NCI-H1930 (cell line): Measurements from ENCODE around the gene LIX1.
"Not testable (repeated sequence)": the region's sequence is repeated elsewhere in the genome, so short reads cannot be mapped to it uniquely, and the experiment has no call there.

ENCODE experiments used
- DNase-seq, 2 experiments: peaks; one replicate each; lab custom pipeline; 2025; lab: John Stamatoyannopoulos, UW

LIX1 gene

DNA sequence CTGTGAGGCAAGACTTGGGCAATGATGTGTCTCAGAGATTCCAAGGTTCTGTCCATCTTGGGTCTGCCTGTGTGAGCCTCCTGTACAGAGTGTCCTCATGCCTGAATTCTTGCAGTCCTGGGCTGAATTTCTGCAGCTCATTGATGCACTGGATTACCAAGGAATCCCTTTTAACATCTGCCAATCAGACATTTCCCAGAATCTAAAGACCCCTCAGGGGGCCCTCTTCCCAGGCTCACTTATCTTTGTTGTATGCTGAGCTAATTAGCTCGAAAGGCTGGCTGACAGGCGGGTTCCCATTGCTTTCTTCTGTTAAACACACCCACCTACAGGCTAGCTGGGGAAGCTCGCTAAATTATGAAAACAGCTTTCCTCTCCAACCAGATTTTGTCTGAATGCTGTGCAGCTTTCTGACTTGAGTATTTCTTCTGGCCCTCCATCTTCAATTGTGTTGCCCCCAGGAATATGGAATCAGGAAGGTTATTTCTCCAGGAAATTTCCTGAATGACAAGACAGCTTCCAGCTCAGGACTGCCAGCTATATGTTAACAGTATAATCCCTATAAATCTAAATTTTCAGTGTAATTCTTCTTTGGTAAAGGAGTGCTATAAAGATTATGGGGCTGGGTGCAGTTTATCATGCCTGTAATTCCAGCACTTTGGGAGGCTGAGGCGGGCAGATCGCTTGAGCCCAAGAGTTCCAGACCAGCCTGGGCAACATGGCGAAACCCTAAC is at the start of gene LIX1:
Gene LIX1, minus strand, starts transcription at position 91 of the 734 bp plus-strand sequence. Its CDS starts 35 bp downstream, at position 56.
- no peak for DNase-seq

DNA sequence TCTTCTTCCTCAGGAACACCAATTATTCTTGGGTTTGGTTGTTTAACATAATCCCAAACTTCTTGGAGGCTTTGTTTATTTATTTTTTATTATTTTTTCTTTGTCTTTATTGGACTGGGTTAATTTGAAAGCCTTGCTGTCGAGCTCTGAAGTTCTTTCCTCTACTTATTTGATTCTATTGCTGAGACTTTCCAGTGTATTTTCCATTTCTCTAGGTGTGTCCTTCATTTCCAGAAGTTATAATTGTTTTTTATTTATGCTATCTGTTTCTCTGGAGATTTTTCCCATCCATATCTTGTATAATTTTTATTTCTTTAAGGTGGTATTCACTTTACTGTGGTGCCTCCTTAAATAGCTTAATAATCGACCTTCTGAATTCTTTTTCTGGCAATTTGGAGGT is 49.5 kb upstream of the LIX1 start:
- no peak for DNase-seq

DNA sequence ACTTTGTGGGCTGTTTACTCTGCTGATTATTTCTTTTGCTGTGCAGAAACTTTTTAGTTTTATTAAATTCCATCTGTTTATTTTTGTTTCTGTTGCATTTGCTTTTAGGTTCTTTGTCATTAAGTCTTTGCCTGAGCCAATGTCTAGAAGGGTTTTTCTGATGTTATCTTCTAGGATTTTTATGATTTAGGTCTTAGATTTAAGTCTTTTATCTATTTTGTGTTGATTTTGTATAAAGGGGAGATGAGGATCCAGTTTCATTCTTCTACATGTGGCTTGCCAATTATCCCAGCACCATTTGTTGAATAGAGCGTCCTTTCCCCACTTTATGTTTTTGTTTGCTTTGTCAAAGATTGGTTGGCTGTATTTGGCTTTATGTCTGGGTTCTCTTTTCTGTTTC is 47.1 kb upstream of the LIX1 start:
- DNase-seq, result not testable (repeated sequence)

DNA sequence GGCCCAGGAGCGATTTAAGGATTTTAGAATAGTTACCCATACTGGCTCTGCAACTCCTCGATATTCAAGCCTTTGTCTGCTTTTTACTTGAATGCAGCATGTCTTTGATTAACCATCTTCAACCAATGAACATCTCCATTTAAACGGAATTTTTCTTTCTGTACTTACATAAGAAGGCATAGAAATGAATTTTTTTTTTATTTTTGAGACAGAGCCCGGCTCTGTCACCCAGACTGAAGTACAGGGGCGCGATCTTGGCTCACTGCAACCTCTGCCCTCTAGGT is 41.5 kb upstream of the LIX1 start:
- DNase-seq, result no peak

DNA sequence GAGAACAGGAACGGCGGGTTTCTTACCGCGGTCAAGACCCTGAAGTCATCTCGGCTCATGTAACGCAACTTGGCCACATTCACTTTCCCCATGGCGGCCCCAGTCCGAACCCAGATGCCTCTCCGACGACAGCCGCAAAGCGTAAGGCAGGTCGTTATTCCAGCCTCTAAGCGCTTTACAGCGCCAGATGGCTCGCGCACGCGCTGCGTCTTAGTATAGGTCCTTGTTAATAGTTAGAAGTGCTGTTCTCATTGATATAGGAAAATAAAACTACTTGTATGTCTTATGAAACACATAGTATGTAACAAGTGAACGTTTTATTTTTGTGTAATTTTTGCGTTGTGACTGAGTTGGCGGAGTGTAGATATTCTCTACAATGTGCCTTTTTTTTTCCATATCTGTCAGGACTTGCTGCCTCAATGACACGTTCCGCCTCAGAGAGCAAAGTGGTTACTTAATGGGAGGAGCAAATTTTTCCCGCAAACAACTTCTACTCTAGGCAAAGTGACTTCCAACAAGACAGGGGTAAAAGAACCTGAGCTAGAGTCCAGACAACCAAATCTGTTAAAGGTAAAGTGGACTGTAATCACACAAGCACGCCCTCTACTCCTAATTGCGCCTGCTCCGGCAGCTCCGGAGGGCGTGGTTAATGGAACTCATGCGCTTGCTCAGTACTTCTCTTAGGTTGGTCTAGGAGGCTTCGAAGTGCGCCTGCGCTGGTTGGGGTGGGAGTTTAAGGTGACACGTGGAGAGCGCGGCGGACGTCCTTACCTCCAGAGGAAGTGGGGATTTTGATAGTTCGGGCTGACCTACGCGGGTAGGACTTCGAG is 40.9 kb upstream of the LIX1 start, which contains the start of gene RIOK2:
Gene RIOK2, minus strand, starts transcription at position 148 of the 830 bp plus-strand sequence. Its CDS starts 56 bp downstream, at position 92.
- DNase-seq, result peak; percentile 87 to 89

DNA sequence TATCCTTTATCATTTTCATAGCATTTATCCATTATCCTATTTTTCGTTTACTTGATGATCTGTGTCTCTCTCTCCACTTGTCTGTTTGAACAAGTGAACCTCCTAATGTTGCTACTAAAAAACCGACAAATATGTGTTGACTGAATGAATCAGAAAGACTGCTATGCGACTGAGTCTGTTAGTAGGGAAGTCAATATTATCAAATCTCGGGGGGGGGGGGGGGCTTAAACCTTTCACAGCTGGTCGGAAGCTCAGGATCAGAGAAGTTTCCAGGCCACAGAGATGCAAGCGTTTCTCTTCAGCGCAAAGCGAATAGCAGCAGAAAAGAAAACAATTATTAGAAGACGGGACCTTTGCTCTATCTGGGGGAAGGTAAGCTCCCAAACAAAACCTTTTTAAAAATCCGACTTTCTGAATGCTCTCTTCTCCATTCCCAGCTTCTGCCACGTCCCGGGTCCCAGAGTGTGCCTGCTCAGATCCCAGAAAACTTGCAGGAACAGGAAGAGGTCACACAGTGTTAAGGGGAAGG is 40.2 kb upstream of the LIX1 start:
- DNase-seq, result no peak

DNA sequence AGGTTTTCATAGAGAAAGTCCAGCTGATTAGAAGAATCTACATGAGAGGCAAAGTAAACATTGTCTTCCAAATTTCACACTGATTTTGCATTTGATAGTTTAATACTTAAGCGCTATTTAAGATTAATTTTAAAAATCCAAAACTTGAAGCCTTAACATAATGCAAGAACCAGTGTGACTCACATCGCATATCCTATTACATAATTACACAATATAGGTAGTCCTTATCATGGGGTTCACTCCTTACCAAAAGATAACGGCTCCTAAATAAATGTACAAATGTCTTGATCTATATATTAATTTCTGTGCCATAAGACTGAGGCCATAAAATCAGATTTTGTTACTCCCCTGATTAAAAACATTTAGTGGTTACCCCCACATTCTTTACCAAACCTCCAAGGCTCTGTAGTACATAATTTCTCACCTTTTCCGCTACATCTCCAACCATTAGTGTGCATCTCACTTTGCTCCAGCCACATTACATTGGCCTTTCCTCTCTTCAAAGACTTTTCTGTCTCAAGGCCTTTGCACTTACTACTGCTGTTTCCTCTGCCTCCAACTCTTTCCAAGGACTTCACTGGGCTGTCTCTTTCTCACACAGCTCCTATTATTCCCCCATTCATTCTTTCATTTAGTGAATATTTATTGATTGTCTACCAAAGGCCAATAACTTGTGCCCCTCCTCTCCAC is 39.6 kb upstream of the LIX1 start:
- DNase-seq, result no peak

DNA sequence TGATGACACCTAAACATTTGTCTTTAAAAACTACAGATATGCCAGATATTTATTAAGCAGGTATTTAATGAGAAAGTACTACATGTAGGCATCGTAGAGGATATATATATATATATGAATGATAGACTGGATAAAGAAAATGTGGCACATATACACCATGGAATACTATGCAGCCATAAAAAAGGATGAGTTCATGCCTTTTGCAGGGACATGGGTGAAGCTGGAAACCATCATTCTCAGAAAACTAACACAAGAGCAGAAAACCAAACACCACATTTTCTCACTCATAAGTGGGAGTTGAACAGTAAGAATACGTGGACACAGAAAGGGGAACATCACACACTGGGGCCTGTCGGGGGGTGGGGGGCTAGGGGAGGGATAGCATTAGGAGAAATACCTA is 37.0 kb upstream of the LIX1 start:
- DNase-seq, result not testable (repeated sequence)

DNA sequence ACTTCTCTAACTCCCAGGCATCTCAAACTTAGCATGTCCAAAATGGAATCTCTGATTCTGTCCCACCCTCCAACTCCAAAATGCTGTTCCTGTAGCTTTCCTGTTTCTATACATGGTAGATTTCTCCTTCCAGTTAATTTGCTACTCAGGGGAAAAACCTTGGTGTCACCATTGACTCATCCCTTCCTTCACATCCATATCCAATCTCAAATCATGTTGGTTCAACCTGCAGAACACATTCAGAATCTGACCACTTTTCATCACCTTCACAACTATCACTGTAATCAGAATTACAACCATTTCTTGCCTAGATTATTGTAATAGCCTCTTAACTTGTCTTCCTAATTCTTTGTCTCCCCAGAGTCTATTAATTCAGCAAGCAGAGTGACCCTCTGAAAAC is 29.8 kb upstream of the LIX1 start:
- no peak for DNase-seq

DNA sequence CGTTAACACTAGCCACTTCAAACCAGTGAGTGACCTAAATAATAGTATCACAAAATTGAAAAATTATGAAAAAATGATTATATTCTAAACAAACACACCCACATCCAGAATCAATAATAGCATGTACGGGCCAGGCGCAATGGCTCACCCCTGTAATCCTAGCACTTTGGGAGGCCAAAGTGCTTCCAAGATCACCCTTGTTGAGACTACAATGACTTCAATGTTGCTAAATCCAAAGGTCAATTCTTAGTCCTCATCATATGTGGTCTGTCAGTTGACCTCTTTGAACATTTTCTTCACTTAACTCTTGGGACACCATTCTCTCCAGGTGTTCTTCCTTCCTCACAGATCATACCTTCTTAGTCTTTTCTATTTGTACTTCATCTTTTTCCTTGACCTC is 29.3 kb upstream of the LIX1 start:
- no peak for DNase-seq

DNA sequence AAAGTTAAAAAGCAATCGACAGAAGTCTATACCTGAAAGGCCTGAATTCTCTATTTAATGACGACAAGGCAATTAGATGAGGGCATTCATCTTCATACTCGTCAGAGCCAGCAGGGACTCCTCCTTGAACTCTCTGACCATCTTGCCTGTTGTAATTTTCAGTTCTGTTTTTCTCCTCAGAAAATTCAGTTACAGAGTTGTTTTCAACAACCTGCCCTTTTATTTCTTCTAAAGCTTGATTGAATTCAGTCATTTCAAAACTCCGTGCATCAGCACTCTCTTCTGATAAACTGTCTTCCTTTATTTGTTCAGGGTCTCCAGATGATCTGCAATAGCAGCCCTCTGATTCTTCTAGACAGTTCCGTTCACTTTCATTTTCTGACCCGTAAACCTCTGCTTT is 25.0 kb upstream of the LIX1 start:
- DNase-seq, result no peak

DNA sequence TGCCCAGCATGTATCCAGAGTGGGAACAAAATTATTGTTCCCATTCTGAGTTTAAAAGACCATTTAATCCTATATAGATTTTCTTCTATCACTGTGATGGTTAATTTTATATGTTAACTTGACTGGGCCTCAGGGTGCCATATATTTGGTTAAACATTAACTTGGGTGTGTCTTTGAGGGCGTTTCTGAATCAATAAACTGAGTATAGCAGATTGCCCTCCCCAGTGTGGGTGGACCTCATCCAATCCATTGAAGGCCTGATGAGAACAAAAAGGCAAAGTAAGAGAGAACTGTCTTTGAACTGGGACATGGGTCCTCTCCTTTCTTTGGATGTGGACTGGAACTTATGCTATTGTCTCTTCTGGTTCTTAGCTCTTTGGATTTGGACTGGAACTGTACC is 23.3 kb upstream of the LIX1 start:
- no peak for DNase-seq

DNA sequence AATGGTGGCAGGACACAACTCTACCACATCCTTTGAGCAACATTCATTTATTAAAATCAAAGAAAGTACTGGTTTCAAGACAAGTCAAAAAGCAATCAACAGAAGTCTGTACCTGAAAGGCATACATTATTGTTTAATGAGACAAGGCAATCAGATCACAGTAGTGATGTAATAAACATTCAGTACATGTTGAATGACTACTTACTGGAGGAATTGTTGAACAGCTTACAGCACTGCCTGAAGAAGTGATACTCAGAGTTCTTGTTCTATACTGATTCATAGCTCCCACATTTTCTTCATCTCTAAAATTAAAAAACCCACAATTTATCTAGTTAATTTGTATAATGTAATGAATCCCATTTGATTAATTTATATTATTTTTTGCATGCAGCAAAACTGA is 22.4 kb upstream of the LIX1 start:
- no peak for DNase-seq

DNA sequence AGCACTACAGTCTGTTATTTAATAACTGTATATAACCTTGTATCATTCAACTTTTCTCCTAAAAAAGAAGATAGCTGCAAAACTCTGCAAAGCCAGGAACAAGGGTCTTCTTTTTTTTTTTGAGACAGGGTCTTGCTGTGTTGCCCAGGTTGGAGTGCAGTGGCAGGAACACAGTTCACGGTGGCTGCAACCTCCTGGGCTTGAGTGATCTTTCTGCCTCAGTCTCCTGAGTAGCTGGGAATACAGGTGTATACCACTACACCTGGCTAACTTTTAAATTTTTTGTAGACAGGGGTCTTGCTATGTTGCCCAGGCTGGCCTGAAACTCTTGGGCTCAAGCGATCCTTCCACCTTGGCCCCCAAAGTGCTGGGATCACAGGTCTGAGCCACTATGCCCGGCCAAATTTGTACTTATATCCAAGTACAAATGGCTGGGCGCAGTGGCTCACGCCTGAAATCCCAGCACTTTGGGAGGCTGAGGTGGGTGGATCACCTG is 21.4 kb upstream of the LIX1 start:
- DNase-seq, result no peak

DNA sequence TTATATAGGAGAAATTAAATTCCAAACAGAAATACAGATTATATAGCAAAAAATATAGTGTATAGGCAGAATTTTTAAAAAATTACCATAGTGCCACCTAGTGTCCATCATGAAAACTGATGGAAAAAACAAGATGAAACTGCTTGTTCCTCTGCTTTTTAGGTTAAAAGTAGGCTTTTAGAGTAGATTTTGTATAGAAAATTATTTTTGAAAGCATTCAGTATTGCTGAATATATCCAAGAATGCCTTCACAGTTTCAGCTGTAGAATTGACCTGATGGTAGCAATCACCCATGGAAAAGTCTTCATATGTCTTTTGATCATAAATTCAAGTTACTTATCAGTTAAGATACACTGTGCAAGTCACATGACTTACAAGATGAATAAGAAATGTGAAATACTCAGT is 21.0 kb upstream of the LIX1 start:
- DNase-seq, result no peak

DNA sequence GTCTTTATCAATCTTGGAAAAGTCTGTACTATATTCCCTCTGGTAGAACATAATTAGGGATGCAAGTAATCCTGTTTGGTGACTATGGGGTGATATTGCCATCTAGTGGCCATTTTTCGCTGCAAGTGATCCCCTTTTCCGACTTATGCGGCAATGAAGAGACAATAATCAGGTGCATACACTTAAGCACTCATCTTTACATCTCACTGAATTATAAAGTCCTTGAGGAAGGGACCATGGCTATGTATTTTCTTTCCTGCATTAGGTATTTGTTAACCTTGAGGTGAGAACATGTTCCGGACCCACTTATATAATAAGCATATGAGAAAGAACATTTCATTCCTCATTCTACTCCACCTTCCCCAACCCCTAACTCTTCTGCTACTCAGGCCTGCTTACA is 19.6 kb upstream of the LIX1 start:
- DNase-seq, result peak; percentile 43 to 44

DNA sequence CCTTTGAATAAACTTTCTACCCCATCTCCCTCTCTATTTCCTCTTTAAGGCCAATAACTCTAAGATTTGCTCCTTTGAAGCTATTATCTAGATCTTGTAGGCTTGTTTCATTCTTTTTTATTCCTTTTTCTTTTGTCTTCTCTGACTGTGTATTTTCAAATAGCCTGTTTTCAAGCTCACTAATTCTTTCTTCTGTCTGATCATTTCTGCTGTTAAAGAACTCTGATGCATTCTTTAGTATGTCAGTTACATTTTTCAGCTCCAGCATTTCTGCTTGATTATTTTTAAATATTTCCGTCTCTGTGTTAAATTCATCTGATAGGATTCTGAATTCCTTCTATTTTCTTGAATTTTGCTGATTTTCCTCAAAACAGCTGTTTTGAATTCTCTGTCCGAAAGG is 15.3 kb upstream of the LIX1 start:
- DNase-seq, result no peak

DNA sequence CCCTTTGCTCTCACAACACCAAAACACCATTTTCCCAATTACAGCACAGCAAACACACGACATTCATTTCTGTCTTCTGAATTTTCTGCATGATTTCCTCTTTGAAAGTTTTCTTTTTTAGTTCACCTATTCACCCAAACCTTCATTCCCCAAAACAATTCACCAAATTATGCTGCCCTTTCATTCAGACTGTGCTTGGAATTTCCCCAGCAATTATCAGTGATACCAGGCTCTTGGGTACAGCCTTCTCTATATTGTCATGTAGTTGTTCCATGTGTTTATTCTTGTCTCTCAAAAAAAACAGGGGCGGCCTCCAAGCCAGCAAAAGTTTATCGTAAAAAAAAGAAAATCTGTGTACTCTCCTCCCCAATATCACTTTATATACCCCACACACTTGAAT is 9.0 kb upstream of the LIX1 start:
- DNase-seq, result no peak

DNA sequence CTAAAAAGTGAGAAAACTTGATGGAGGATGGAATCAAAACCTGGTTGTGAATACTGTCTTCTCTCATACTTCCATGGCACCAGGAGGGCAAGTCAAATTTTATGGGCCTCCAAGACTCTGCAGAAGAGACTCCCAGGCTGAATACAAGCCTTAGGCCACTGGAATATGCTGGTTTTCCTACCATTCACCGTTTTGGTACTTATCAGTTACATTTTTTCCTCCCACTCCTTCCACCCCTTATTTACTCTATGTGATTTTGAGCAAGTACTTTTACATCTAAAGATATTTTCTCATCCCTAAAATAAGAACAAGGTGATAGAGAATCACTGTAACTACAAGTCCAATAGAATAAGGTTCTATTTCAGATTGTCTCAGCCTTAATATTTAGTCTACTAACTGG is 8.0 kb upstream of the LIX1 start:
- no peak for DNase-seq

DNA sequence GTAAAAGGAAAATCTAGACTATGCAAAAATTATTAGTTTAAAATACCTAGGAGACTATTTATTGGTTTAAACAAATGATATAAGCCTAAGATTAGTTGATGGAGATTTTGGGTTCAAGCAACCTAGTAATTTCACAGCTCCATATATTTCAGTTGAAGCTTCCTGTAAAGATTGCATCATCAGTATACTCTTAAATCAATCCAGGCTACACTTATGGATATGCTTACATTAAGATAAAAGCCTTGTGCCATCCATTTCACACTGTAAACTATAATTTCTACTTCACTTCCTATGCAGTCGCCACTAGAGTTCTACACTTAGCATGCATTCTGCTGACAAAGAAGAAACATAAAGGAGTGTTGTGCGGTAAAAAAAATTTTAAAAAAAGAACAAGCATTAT is 7.3 kb upstream of the LIX1 start:
- DNase-seq, result no peak

DNA sequence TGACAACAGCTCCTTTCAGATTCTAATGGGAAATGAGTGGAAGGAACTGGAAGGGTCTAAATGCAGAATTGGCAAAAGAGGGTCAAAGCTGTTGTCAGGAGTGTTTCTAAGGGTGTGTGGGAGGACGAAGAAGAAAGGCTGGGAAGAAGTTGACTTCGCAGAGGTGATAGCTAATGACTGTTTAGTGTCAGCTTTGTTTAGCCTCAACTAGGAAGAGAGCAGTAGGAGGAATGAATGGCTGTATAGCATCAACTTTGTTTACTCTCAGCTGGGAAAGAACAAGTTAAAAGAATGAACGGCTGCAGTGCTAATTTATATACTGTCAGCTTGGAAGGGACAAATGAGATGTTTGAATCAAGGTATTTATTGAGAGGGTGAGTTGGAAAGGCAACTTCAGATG is 5.9 kb upstream of the LIX1 start:
- no peak for DNase-seq

DNA sequence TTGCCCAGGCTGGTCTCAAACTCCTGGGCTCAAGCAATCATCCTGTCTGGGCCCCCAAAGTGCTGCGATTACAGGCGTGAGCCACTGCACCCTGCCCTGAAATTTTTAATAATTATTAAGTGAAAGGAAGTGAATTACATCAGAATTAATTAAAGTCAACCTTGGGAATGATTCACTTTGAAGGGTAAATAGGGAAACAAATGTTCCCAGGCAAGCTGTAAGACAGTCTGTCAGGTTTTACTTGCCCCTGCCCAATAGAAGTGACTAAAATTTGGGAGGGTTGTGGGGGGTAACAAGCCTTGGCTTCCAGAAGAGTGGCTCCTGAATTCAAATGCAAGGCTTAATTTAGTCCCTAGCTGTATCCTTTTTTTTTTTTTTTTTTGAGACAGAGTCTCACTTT is 1.3 kb upstream of the LIX1 start:
- DNase-seq, result no peak

DNA sequence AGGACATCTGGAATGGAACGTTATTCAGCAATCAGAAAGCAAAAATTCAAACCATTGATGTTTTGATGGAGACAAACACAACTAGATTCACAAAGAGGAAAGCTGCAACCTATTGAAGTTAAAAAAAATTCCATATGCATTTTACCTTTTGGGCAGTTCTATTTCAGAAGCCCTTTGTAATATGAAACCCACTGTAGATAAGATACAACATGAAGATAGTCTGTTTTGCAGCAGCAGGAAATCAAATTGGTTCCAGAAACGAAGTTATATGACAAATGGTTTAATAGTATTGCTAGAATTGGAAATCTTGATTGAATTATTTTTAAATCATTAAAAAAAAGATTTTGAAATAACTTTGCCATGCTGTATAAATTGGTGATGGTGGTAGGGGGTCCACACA is 872 bp downstream of the LIX1 start:
- no peak for DNase-seq
